HepG2 (cell line): ENCODE results near the gene CEP131. TPM values are rescaled to one million over a fixed set of nuclear protein-coding genes. Genes with fewer than 3 reads are reported as not detected.

Source experiments
- EEA1 ChIP-seq: sonication (generic); formaldehyde crosslinking; IDR thresholded peaks from 2 replicates; pipeline ENCODE4 v1.5.1; 2020; ENCODE audit warnings: mild to moderate bottlenecking, missing genetic modification reagents, borderline replicate concordance
- FOXA1 ChIP-seq, 2 experiments: fragments of 450-650 bp in 1 of 2; sonication (generic) in 1 of 2; formaldehyde crosslinking in 1 of 2; IDR thresholded peaks; 2 replicates each; pipeline versions ENCODE4 v1.4.0 to v1.6.1; 2016 to 2020; ENCODE audit warnings: missing genetic modification reagents in 1 of 2
- GLI4 ChIP-seq: sonication (generic); formaldehyde crosslinking; IDR thresholded peaks from 2 replicates; pipeline ENCODE4 v1.5.1; 2020; ENCODE audit warnings: missing genetic modification reagents, mild to moderate bottlenecking, moderate library complexity, borderline replicate concordance
- HDAC2 ChIP-seq: sonication (generic); formaldehyde crosslinking; IDR thresholded peaks from 2 replicates; pipeline ENCODE4 v1.4.0; 2020; ENCODE audit warnings: missing genetic modification reagents
- HMG20A ChIP-seq: IDR thresholded peaks from 2 replicates; pipeline ENCODE4 v1.6.1; 2016; ENCODE audit warnings: borderline replicate concordance
- HNRNPLL ChIP-seq: fragments of 200-400 bp; formaldehyde crosslinking; IDR thresholded peaks from 2 replicates; pipeline ENCODE4 v1.6.1; 2017; ENCODE audit warnings: mild to moderate bottlenecking, low read depth, low read length; ENCODE audit not compliant: poor library complexity, severe bottlenecking
- IRX3 ChIP-seq: sonication (generic); formaldehyde crosslinking; IDR thresholded peaks from 2 replicates; pipeline ENCODE4 v1.8.1; 2023; ENCODE audit warnings: mild to moderate bottlenecking, low read depth, missing genetic modification reagents, borderline replicate concordance
- ISL2 ChIP-seq: sonication (generic); formaldehyde crosslinking; IDR thresholded peaks from 2 replicates; pipeline ENCODE4 v1.5.0; 2020; ENCODE audit warnings: missing genetic modification reagents
- KLF12 ChIP-seq: sonication (generic); formaldehyde crosslinking; IDR thresholded peaks from 2 replicates; pipeline ENCODE4 v1.4.0; 2020; ENCODE audit warnings: missing genetic modification reagents, borderline replicate concordance
- MAZ ChIP-seq, 2 experiments: sonication (generic) in 1 of 2; formaldehyde crosslinking in 1 of 2; IDR thresholded peaks; 2 replicates each; pipeline versions ENCODE4 v1.5.0 to v1.6.1; 2012 to 2020; ENCODE audit warnings: low read depth in 2 of 2, mild to moderate bottlenecking in 2 of 2, borderline replicate concordance in 1 of 2, improper control_type of control experiment in 1 of 2, low read length in 1 of 2, missing genetic modification reagents in 1 of 2, moderate library complexity in 1 of 2
- PHF21A ChIP-seq: sonication (generic); formaldehyde crosslinking; IDR thresholded peaks from 2 replicates; pipeline ENCODE4 v1.5.0; 2020; ENCODE audit warnings: mild to moderate bottlenecking, missing genetic modification reagents
- POGZ ChIP-seq: sonication (generic); formaldehyde crosslinking; IDR thresholded peaks from 2 replicates; pipeline ENCODE4 v1.4.0; 2020; ENCODE audit warnings: mild to moderate bottlenecking, missing genetic modification reagents
- RBM22 ChIP-seq: fragments of 200-400 bp; formaldehyde crosslinking; optimal IDR thresholded peaks from 2 replicates; pipeline ENCODE3; 2017; ENCODE audit warnings: mild to moderate bottlenecking, low read length, moderate library complexity
- SMC3 ChIP-seq: IDR thresholded peaks from 2 replicates; pipeline ENCODE4 v1.6.1; 2011; ENCODE audit warnings: low read length, improper control_type of control experiment
- U2AF2 ChIP-seq: fragments of 200-400 bp; formaldehyde crosslinking; IDR thresholded peaks from 2 replicates; pipeline ENCODE4 v1.6.1; 2017; ENCODE audit warnings: low read depth, mild to moderate bottlenecking, low read length
- ZFAT ChIP-seq: sonication (generic); formaldehyde crosslinking; conservative IDR thresholded peaks from 2 replicates; pipeline ENCODE4 v1.8.1; 2023; ENCODE audit warnings: missing genetic modification reagents, inconsistent platforms
- ZMAT3 ChIP-seq: sonication (generic); formaldehyde crosslinking; conservative IDR thresholded peaks from 2 replicates; pipeline ENCODE4 v1.7.0; 2021; ENCODE audit warnings: missing genetic modification reagents
- ZNF432 ChIP-seq: sonication (generic); formaldehyde crosslinking; IDR thresholded peaks from 2 replicates; pipeline ENCODE4 v1.5.0; 2020; ENCODE audit warnings: missing genetic modification reagents, mild to moderate bottlenecking, borderline replicate concordance
- ZNF441 ChIP-seq: sonication (generic); formaldehyde crosslinking; IDR thresholded peaks from 2 replicates; pipeline ENCODE4 v1.7.0; 2021; ENCODE audit warnings: missing genetic modification reagents, borderline replicate concordance
- ZNF557 ChIP-seq: sonication (generic); formaldehyde crosslinking; IDR thresholded peaks from 2 replicates; pipeline ENCODE4 v1.4.0; 2020; ENCODE audit warnings: missing genetic modification reagents
- ZNF562 ChIP-seq: sonication (generic); formaldehyde crosslinking; IDR thresholded peaks from 2 replicates; pipeline ENCODE4 v1.8.0; 2022; ENCODE audit warnings: missing genetic modification reagents, borderline replicate concordance
- ZNF672 ChIP-seq: sonication (generic); formaldehyde crosslinking; IDR thresholded peaks from 2 replicates; pipeline ENCODE4 v1.8.1; 2022; ENCODE audit warnings: missing genetic modification reagents
- ZNF781 ChIP-seq: sonication (generic); formaldehyde crosslinking; IDR thresholded peaks from 2 replicates; pipeline ENCODE4 v1.5.1; 2020; ENCODE audit warnings: borderline replicate concordance, mild to moderate bottlenecking, missing genetic modification reagents; ENCODE audit errors: not compliant biosample characterization
- polyA plus RNA-seq, 8 experiments: library from polyadenylated mRNA; depleted of rRNA in 3 of 8; stranded (reverse) in 7 of 8; unstranded in 1 of 8; fragments of >200 nt; fragmentation: Illumina TruSeq in 4 of 8; extraction: Trizol in 4 of 8; gene quantifications; 2 replicates each; pipeline versions ENCODE4 v1.2.1 to v1.2.3, GENCODE V29; 2011 to 2016; ENCODE audit warnings: low read depth in 4 of 8, missing spikeins in 1 of 8, mixed read lengths in 1 of 8; ENCODE audit not compliant: insufficient read depth in 1 of 8
- total RNA-seq, 5 experiments: library from RNA; depleted of rRNA; stranded (reverse); fragments of >200 nt; fragmentation: Illumina TruSeq; extraction: Trizol; gene quantifications; 2 replicates each; pipeline ENCODE4 v1.2.3, GENCODE V29; 2016; ENCODE audit warnings: low read depth in 1 of 5
- TF ChIP-seq, protein P1 (sequence below): fragments of 450-650 bp; IDR thresholded peaks from 2 replicates; pipeline ENCODE4 v1.6.1; 2017; ENCODE audit warnings: mild to moderate bottlenecking
- TF ChIP-seq, protein P2 (sequence below): sonication (generic); formaldehyde crosslinking; conservative IDR thresholded peaks from 2 replicates; pipeline ENCODE4 v1.8.0; 2022; ENCODE audit warnings: mild to moderate bottlenecking, moderate library complexity, missing genetic modification reagents

The CEP131 gene
- total and polyA plus RNA-seq, 2 of the 13 experiments (the other 11 are each of a cell fraction or from before 2014, with no cell fraction given): 5.0 to 16.8 TPM

DNA sequence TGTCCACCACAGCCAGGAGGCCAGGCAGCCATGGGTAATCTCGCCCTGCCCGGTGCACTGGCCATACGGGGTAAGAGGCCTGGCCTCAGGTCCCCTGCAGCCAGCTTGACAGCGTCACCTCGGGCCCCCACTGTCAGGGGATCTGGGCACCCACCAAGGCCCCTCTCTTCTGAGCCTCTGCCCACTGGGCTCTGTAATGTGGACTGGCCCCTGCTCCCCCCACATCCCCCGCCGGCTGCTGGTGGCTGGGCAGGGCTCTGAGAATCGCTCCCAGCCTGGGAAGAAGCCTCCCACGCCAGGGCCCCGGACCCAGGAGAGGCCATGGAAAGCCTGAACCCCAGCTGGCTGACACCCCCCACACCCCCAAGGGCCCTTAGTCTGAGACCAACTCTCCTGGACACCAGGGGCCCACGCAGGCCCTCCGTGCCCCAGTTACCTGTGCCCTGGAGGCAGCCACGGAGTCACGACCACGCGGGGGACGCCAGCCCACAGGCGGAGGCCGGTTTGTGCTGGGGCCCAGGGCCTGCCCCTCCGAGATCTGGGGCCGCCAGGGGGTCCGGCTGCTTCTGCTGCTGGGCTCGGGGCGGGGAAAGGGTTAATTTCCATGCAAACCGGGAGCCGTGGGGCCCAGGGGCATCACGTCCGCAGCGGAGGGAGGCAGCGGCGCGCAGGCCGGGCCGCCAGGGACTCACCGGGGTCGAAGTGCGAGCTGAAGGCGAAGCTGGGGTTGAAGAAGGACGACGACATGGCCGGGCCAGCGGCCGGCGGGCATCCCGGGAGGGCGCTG is 57.3 kb downstream of the CEP131 start, which contains the start of gene PVALEF (continued):
- TF ChIP-seq GLI4 (CRISPR knock-in tag) (peak; percentile 96; the same call in 1 of the 2 replicates), ISL2 (CRISPR knock-in tag) (peak; percentile 50), ZNF562 (CRISPR knock-in tag) (no peak), ZNF781 (CRISPR knock-in tag) (peak; percentile 83), ZNF557 (CRISPR knock-in tag) (no peak), POGZ (CRISPR knock-in tag) (peak; percentile 33; the same call in 1 of the 2 replicates), ZNF441 (CRISPR knock-in tag) (peak; percentile 76), ZMAT3 (CRISPR knock-in tag) (peak; percentile 89), SMC3 (no peak), ZNF432 (CRISPR knock-in tag) (no peak), HNRNPLL (peak; percentile 81), FOXA1 (IDR thresholded peaks at IDR 0.05) (no peak), FOXA1 (CRISPR knock-in tag; IDR thresholded peaks at IDR 0.05) (peak; percentile 21; the same call in 1 of the 2 replicates), MAZ (IDR thresholded peaks at IDR 0.05; ENCODE audit: borderline replicate concordance, low read depth, low read length) (peak; percentile 80; the same call in 1 of the 2 replicates), MAZ (CRISPR knock-in tag; IDR thresholded peaks at IDR 0.05; ENCODE audit: low read depth) (peak; percentile 52; the same call in 1 of the 2 replicates), HDAC2 (CRISPR knock-in tag) (peak; percentile 79), RBM22 (no peak), ZFAT (CRISPR knock-in tag) (no peak), IRX3 (CRISPR knock-in tag) (peak; percentile 67; the same call in 1 of the 2 replicates), HMG20A (CRISPR knock-in tag) (no peak), PHF21A (CRISPR knock-in tag) (peak; percentile 86), KLF12 (peak; percentile 87), ZNF672 (CRISPR knock-in tag) (no peak), EEA1 (CRISPR knock-in tag) (no peak; the same call in 1 of the 2 replicates), U2AF2 (no peak)
- TF ChIP-seq, protein P1, sequence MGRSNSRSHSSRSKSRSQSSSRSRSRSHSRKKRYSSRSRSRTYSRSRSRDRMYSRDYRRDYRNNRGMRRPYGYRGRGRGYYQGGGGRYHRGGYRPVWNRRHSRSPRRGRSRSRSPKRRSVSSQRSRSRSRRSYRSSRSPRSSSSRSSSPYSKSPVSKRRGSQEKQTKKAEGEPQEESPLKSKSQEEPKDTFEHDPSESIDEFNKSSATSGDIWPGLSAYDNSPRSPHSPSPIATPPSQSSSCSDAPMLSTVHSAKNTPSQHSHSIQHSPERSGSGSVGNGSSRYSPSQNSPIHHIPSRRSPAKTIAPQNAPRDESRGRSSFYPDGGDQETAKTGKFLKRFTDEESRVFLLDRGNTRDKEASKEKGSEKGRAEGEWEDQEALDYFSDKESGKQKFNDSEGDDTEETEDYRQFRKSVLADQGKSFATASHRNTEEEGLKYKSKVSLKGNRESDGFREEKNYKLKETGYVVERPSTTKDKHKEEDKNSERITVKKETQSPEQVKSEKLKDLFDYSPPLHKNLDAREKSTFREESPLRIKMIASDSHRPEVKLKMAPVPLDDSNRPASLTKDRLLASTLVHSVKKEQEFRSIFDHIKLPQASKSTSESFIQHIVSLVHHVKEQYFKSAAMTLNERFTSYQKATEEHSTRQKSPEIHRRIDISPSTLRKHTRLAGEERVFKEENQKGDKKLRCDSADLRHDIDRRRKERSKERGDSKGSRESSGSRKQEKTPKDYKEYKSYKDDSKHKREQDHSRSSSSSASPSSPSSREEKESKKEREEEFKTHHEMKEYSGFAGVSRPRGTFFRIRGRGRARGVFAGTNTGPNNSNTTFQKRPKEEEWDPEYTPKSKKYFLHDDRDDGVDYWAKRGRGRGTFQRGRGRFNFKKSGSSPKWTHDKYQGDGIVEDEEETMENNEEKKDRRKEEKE: no peak
- TF ChIP-seq, protein P2, sequence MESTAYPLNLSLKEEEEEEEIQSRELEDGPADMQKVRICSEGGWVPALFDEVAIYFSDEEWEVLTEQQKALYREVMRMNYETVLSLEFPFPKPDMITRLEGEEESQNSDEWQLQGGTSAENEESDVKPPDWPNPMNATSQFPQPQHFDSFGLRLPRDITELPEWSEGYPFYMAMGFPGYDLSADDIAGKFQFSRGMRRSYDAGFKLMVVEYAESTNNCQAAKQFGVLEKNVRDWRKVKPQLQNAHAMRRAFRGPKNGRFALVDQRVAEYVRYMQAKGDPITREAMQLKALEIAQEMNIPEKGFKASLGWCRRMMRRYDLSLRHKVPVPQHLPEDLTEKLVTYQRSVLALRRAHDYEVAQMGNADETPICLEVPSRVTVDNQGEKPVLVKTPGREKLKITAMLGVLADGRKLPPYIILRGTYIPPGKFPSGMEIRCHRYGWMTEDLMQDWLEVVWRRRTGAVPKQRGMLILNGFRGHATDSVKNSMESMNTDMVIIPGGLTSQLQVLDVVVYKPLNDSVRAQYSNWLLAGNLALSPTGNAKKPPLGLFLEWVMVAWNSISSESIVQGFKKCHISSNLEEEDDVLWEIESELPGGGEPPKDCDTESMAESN (CRISPR knock-in tag): 0 out of 2 replicates have a peak, but pooled peaks have one; percentile 47
